ENCODE results near the gene TMEM54.

Gene TMEM54

GRCh38 chr1:32900956-32901822 lies at the start of gene TMEM54:
TSS of gene TMEM54 (minus strand) at chr1:32901389. CDS start at chr1:32901238, 151 bp downstream.
- DNase-seq (ENCODE audit: low spot score): no peak

- DNase-seq (ENCODE audit: low spot score): no peak
These were observed 48.3 kb upstream of the TMEM54 start for GRCh38 chr1:32949519-32949918.

- peak; percentile 25 for DNase-seq (ENCODE audit: low spot score)
These were observed 47.7 kb upstream of the TMEM54 start for GRCh38 chr1:32948905-32949304.

GRCh38 chr1:32948390-32948722 lies 47.2 kb upstream of the TMEM54 start:
- no peak for DNase-seq (ENCODE audit: low spot score)

GRCh38 chr1:32947669-32948389 lies 46.6 kb upstream of the TMEM54 start:
- no peak for DNase-seq (ENCODE audit: low spot score)

- no peak for DNase-seq (ENCODE audit: low spot score)
These were observed 45.2 kb upstream of the TMEM54 start for GRCh38 chr1:32946413-32946812.

GRCh38 chr1:32944180-32944579 lies 43.0 kb upstream of the TMEM54 start:
- no peak for DNase-seq (ENCODE audit: low spot score)

- no peak for DNase-seq (ENCODE audit: low spot score)
These were observed 38.6 kb upstream of the TMEM54 start for GRCh38 chr1:32939655-32940371.

- no peak for DNase-seq (ENCODE audit: low spot score)
These were observed 35.9 kb upstream of the TMEM54 start for GRCh38 chr1:32937061-32937460.

GRCh38 chr1:32934535-32934934 lies 33.3 kb upstream of the TMEM54 start:
- no peak for DNase-seq (ENCODE audit: low spot score)

- peak; percentile 34 for DNase-seq (ENCODE audit: low spot score)
These were observed 32.6 kb upstream of the TMEM54 start for GRCh38 chr1:32933742-32934322.

- no peak for DNase-seq (ENCODE audit: low spot score)
These were observed 30.6 kb upstream of the TMEM54 start for GRCh38 chr1:32931760-32932159.

GRCh38 chr1:32929366-32929765 lies 28.2 kb upstream of the TMEM54 start:
- no peak for DNase-seq (ENCODE audit: low spot score)

- DNase-seq (ENCODE audit: low spot score): no peak
These were observed 27.5 kb upstream of the TMEM54 start for GRCh38 chr1:32928715-32929114.

GRCh38 chr1:32928285-32928684 lies 27.1 kb upstream of the TMEM54 start:
- no peak for DNase-seq (ENCODE audit: low spot score)

GRCh38 chr1:32927441-32927840 lies 26.3 kb upstream of the TMEM54 start:
- no peak for DNase-seq (ENCODE audit: low spot score)

- no peak for DNase-seq (ENCODE audit: low spot score)
These were observed 25.4 kb upstream of the TMEM54 start for GRCh38 chr1:32926562-32926961.

GRCh38 chr1:32925403-32926162 lies 24.4 kb upstream of the TMEM54 start:
- no peak for DNase-seq (ENCODE audit: low spot score)

- DNase-seq (ENCODE audit: low spot score): peak; percentile 64
These were observed 23.7 kb upstream of the TMEM54 start for GRCh38 chr1:32924881-32925344.

GRCh38 chr1:32920833-32921232 lies 19.6 kb upstream of the TMEM54 start:
- no peak for DNase-seq (ENCODE audit: low spot score)

Data from HuH-7.5 (cell line).